Skeletal muscle tissue (tissue), 4 donors: ENCODE measurements around the gene MICAL2. TPM values are rescaled to one million over a fixed set of nuclear protein-coding genes. Genes with fewer than 3 reads are reported as not detected.

Experiments
- H3K27ac ChIP-seq: one replicate; pipeline ENCODE4 v1.7.0; 2013; ENCODE audit warnings: mild to moderate bottlenecking, low read depth, low read length, inconsistent platforms
- H3K27me3 ChIP-seq, 3 donors: one replicate each; pipeline ENCODE4 v1.7.0; 2013; ENCODE audit warnings: low read length in 3 of 3; ENCODE audit not compliant: control insufficient read depth in 3 of 3, insufficient read depth in 3 of 3
- H3K36me3 ChIP-seq, 3 donors: one replicate each; pipeline ENCODE4 v1.7.0; 2013; ENCODE audit warnings: low read length in 3 of 3; ENCODE audit not compliant: control insufficient read depth in 3 of 3, insufficient read depth in 3 of 3
- H3K4me1 ChIP-seq, 3 donors: one replicate each; pipeline ENCODE4 v1.7.0; 2013; ENCODE audit warnings: low read length in 3 of 3, mild to moderate bottlenecking in 3 of 3; ENCODE audit not compliant: control insufficient read depth in 3 of 3, insufficient read depth in 3 of 3
- H3K4me3 ChIP-seq, 3 donors: one replicate each; pipeline ENCODE4 v1.7.0; 2013; ENCODE audit warnings: low read length in 3 of 3
- H3K9ac ChIP-seq, 3 donors: one replicate each; pipeline ENCODE4 v1.7.0; 2013; ENCODE audit warnings: low read length in 3 of 3, mild to moderate bottlenecking in 3 of 3, moderate library complexity in 2 of 3, low read depth in 1 of 3
- H3K9me3 ChIP-seq, 3 donors: one replicate each; pipeline ENCODE4 v1.7.0; 2013; ENCODE audit warnings: low read length in 3 of 3; ENCODE audit not compliant: control insufficient read depth in 3 of 3
- total RNA-seq: library from RNA; depleted of rRNA; stranded (reverse); fragments of >200 nt; gene quantifications from one replicate; pipeline ENCODE4 v1.2.3, GENCODE V29; 2014
- donor health status: Osteomylitis.

The MICAL2 gene
- total RNA-seq, 1 donor from 2014 or later: 35.5 TPM

GRCh38 chr11:12200279-12200990 lies 90.0 kb downstream of the MICAL2 start:
- H3K9ac ChIP-seq: peak overlapping the region in 1 of 3 donors; percentile 41

GRCh38 chr11:12200991-12201985 lies 90.9 kb downstream of the MICAL2 start:
- Histone ChIP-seq H3K27ac (peak overlapping the region; percentile 52), H3K4me3 (no peak overlapping the region), H3K9ac (peak overlapping the region in 1 of 3 donors; percentile 41), H3K9me3 (no peaks in the 10 kb centered on the region), H3K36me3 (peaks cover 0 to 5% (median 0%) of the 10 kb centered on the region in 3 donors), H3K4me1 (peaks cover 9 to 24% (median 13%) of the 10 kb centered on the region in 3 donors), H3K27me3 (no peaks in the 10 kb centered on the region)

More at GRCh38 chr11:12200279-12200990, 90.0 kb downstream of the MICAL2 start:
- Histone ChIP-seq H3K4me1 (peaks cover 9 to 24% (median 13%) of the 10 kb centered on the region in 3 donors), H3K27ac (peak overlapping the region; percentile 52), H3K27me3 (no peaks in the 10 kb centered on the region), H3K9me3 (no peaks in the 10 kb centered on the region), H3K36me3 (peaks cover 0 to 5% (median 0%) of the 10 kb centered on the region in 3 donors), H3K4me3 (no peak overlapping the region)

GRCh38 chr11:12202661-12203310 lies 92.4 kb downstream of the MICAL2 start:
- Histone ChIP-seq H3K4me3 (no peak overlapping the region), H3K9me3 (no peaks in the 10 kb centered on the region), H3K27me3 (peaks cover 0 to 3% (median 0%) of the 10 kb centered on the region in 3 donors), H3K4me1 (peaks cover 9 to 24% (median 13%) of the 10 kb centered on the region in 3 donors), H3K9ac (no peak overlapping the region), H3K27ac (no peak overlapping the region), H3K36me3 (peaks cover 0 to 5% (median 0%) of the 10 kb centered on the region in 3 donors)

GRCh38 chr11:12204506-12204905 lies 94.1 kb downstream of the MICAL2 start:
- Histone ChIP-seq H3K9me3 (no peaks in the 10 kb centered on the region), H3K4me3 (no peak overlapping the region), H3K4me1 (peaks cover 9 to 19% (median 13%) of the 10 kb centered on the region in 3 donors), H3K27ac (no peak overlapping the region), H3K9ac (no peak overlapping the region), H3K27me3 (peaks cover 0 to 3% (median 0%) of the 10 kb centered on the region in 3 donors), H3K36me3 (peaks cover 0 to 14% (median 2%) of the 10 kb centered on the region in 3 donors)

GRCh38 chr11:12205330-12205729 lies 94.9 kb downstream of the MICAL2 start:
- peaks cover 0 to 14% (median 2%) of the 10 kb centered on the region in 3 donors for H3K36me3 ChIP-seq

GRCh38 chr11:12206529-12206928 lies 96.1 kb downstream of the MICAL2 start:
- H3K9ac ChIP-seq: no peak overlapping the region
- no peak overlapping the region for H3K4me3 ChIP-seq
- peaks cover 0 to under 1% (median 0%) of the 10 kb centered on the region in 3 donors for H3K4me1 ChIP-seq
- H3K27ac ChIP-seq: no peak overlapping the region
- peaks cover 0 to 14% (median 2%) of the 10 kb centered on the region in 3 donors for H3K36me3 ChIP-seq
- no peaks in the 10 kb centered on the region for H3K9me3 ChIP-seq
- H3K27me3 ChIP-seq: peaks cover 0 to 3% (median 0%) of the 10 kb centered on the region in 3 donors

More at GRCh38 chr11:12205330-12205729, 94.9 kb downstream of the MICAL2 start:
- H3K4me1 ChIP-seq: peaks cover 9 to 12% (median 10%) of the 10 kb centered on the region in 3 donors
- H3K27me3 ChIP-seq: peaks cover 0 to 3% (median 0%) of the 10 kb centered on the region in 3 donors
- no peak overlapping the region for H3K27ac ChIP-seq
- H3K4me3 ChIP-seq: no peak overlapping the region
- H3K9ac ChIP-seq: no peak overlapping the region
- no peaks in the 10 kb centered on the region for H3K9me3 ChIP-seq

GRCh38 chr11:12207384-12208150 lies 97.2 kb downstream of the MICAL2 start:
- Histone ChIP-seq H3K36me3 (peaks cover 0 to 14% (median 2%) of the 10 kb centered on the region in 3 donors), H3K9ac (no peak overlapping the region), H3K9me3 (no peaks in the 10 kb centered on the region), H3K4me3 (no peak overlapping the region), H3K27me3 (peaks cover 0 to 3% (median 0%) of the 10 kb centered on the region in 3 donors), H3K4me1 (no peaks in the 10 kb centered on the region), H3K27ac (no peak overlapping the region)

- H3K9me3 ChIP-seq: no peaks in the 10 kb centered on the region
- H3K27me3 ChIP-seq: peaks cover 0 to 3% (median 0%) of the 10 kb centered on the region in 3 donors
- H3K36me3 ChIP-seq: peaks cover 0 to 14% (median 2%) of the 10 kb centered on the region in 3 donors
- no peak overlapping the region for H3K27ac ChIP-seq
- H3K4me1 ChIP-seq: no peaks in the 10 kb centered on the region
- H3K9ac ChIP-seq: no peak overlapping the region
- H3K4me3 ChIP-seq: no peak overlapping the region
Observed at GRCh38 chr11:12209096-12209495, 98.7 kb downstream of the MICAL2 start.

- no peak overlapping the region for H3K4me3 ChIP-seq
- peaks cover 0 to 9% (median 2%) of the 10 kb centered on the region in 3 donors for H3K36me3 ChIP-seq
Observed at GRCh38 chr11:12210200-12210599, 99.8 kb downstream of the MICAL2 start.

More at GRCh38 chr11:12210200-12210599, 99.8 kb downstream of the MICAL2 start:
- no peak overlapping the region for H3K9ac ChIP-seq
- H3K27me3 ChIP-seq: peaks cover 0 to 3% (median 0%) of the 10 kb centered on the region in 3 donors
- no peaks in the 10 kb centered on the region for H3K9me3 ChIP-seq
- H3K4me1 ChIP-seq: no peaks in the 10 kb centered on the region
- H3K27ac ChIP-seq: no peak overlapping the region
